ENCODE results near the gene FGF12.

- TF ChIP-seq PATZ1 (CRISPR knock-in tag; IDR thresholded peaks at IDR 0.05; ENCODE audit: borderline replicate concordance) (no peak), ARNTL (CRISPR knock-in tag; IDR thresholded peaks at IDR 0.05; ENCODE audit: borderline replicate concordance, low read depth) (no peak), CSDC2 (CRISPR knock-in tag; IDR thresholded peaks at IDR 0.05) (no peak), ZFP30 (CRISPR knock-in tag; IDR thresholded peaks at IDR 0.05) (no peak), CREB5 (CRISPR knock-in tag; IDR thresholded peaks at IDR 0.05; ENCODE audit: low read depth) (no peak), TSHZ2 (CRISPR knock-in tag; IDR thresholded peaks at IDR 0.05) (no peak), TOX (CRISPR knock-in tag; IDR thresholded peaks at IDR 0.05; ENCODE audit: borderline replicate concordance) (no peak), ZC3H10 (CRISPR knock-in tag; IDR thresholded peaks at IDR 0.05) (no peak), ZFP3 (CRISPR knock-in tag; IDR thresholded peaks at IDR 0.05) (no peak), GLIS3 (CRISPR knock-in tag; IDR thresholded peaks at IDR 0.05) (no peak), OSR1 (CRISPR knock-in tag; IDR thresholded peaks at IDR 0.05) (no peak), SNAI2 (CRISPR knock-in tag; IDR thresholded peaks at IDR 0.05) (no peak)
- TF ChIP-seq, protein P1, sequence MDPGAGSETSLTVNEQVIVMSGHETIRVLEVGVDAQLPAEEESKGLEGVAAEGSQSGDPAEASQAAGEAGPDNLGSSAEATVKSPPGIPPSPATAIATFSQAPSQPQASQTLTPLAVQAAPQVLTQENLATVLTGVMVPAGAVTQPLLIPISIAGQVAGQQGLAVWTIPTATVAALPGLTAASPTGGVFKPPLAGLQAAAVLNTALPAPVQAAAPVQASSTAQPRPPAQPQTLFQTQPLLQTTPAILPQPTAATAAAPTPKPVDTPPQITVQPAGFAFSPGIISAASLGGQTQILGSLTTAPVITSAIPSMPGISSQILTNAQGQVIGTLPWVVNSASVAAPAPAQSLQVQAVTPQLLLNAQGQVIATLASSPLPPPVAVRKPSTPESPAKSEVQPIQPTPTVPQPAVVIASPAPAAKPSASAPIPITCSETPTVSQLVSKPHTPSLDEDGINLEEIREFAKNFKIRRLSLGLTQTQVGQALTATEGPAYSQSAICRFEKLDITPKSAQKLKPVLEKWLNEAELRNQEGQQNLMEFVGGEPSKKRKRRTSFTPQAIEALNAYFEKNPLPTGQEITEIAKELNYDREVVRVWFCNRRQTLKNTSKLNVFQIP (CRISPR knock-in tag; IDR thresholded peaks at IDR 0.05; ENCODE audit: borderline replicate concordance, low read depth): no peak
These were observed 310.3 kb downstream of the FGF12 start for GRCh38 chr3:192417017-192417416.
